Spleen (tissue), 11 donors: ENCODE data around the gene KATNAL1. TPM values are rescaled to one million over a fixed set of nuclear protein-coding genes. Genes with fewer than 3 reads are reported as not detected.
"Not testable (repeated sequence)": the region's sequence is repeated elsewhere in the genome, so short reads cannot be mapped to it uniquely, and the experiment has no call there.

Experiments
- DNase-seq: peaks from one replicate; pipeline ENCODE4 v3.0.0-alpha.2; 2020
- H3K27ac ChIP-seq, 8 donors: fragments of 200-600 bp; sonication (generic) in 7 of 8; 1 replicate in 4 of 8; 2 replicates in 4 of 8; pipeline versions ENCODE4 v1.5.0 to v1.8.0; 2016 to 2021; ENCODE audit warnings: inconsistent platforms in 4 of 8, mild to moderate bottlenecking in 4 of 8, moderate library complexity in 1 of 8
- H3K27me3 ChIP-seq, 7 donors: fragments of 200-600 bp; sonication (generic) in 6 of 7; replicated peaks in 1 of 7; 1 replicate in 4 of 7; 2 replicates in 3 of 7; pipeline versions ENCODE4 v1.5.0 to v1.8.0; 2016 to 2021; ENCODE audit warnings: inconsistent platforms in 3 of 7, mild to moderate bottlenecking in 1 of 7
- H3K36me3 ChIP-seq, 6 donors: fragments of 200-600 bp; sonication (generic) in 5 of 6; 1 replicate in 4 of 6; 2 replicates in 2 of 6; pipeline versions ENCODE4 v1.5.0 to v1.8.0; 2016 to 2021; ENCODE audit warnings: inconsistent platforms in 2 of 6
- H3K4me1 ChIP-seq, 6 donors: fragments of 200-600 bp; sonication (generic) in 5 of 6; 1 replicate in 3 of 6; 2 replicates in 3 of 6; pipeline versions ENCODE4 v1.5.0 to v1.8.0; 2016 to 2021; ENCODE audit warnings: inconsistent platforms in 3 of 6
- H3K4me3 ChIP-seq, 8 donors: fragments of 200-600 bp; sonication (generic) in 7 of 8; 1 replicate in 4 of 8; 2 replicates in 4 of 8; pipeline versions ENCODE4 v1.5.0 to v1.8.0; 2016 to 2021; ENCODE audit warnings: inconsistent platforms in 4 of 8, mild to moderate bottlenecking in 4 of 8, moderate library complexity in 2 of 8
- H3K9me3 ChIP-seq, 8 donors: fragments of 200-600 bp; sonication (generic) in 7 of 8; 1 replicate in 4 of 8; 2 replicates in 4 of 8; pipeline versions ENCODE4 v1.5.0 to v1.8.0; 2016 to 2021; ENCODE audit warnings: inconsistent platforms in 4 of 8
- CTCF ChIP-seq, 11 experiments: fragments of 200-600 bp in 7 of 11; fragments of 450-650 bp in 4 of 11; sonication (generic) in 4 of 11; IDR thresholded peaks in 8 of 11; conservative IDR thresholded peaks in 3 of 11; 1 replicate in 7 of 11; 2 replicates in 4 of 11; pipeline versions ENCODE4 v1.4.0 to v1.8.0; 2016 to 2021; ENCODE audit warnings: antibody characterized with exemption in 11 of 11, inconsistent platforms in 4 of 11, mild to moderate bottlenecking in 1 of 11
- POLR2A ChIP-seq, 3 donors: fragments of 450-650 bp; IDR thresholded peaks; one replicate each; pipeline ENCODE4 v1.5.1; 2017; ENCODE audit warnings: antibody characterized with exemption in 3 of 3, mild to moderate bottlenecking in 1 of 3
- POLR2AphosphoS5 ChIP-seq, 3 donors: sonication (generic); formaldehyde crosslinking; IDR thresholded peaks; one replicate each; pipeline ENCODE4 v1.5.1; 2017; ENCODE audit warnings: antibody characterized with exemption in 3 of 3
- WGBS, 5 donors: extraction: QIAGEN DNeasy Blood & Tissue Kit in 3 of 5; methylation state at CpG; one replicate each; pipeline versions ENCODE4 v1.1.5 to v1.1.7; 2013 to 2018; 5-methylcytosine and 5-hydroxymethylcytosine counted together
- intact Hi-C: fragments of 100-400 bp; cut with DNase I; formaldehyde crosslinking; loops from one replicate; pipeline ENCODE4 v1.15.0; 2023; ENCODE audit warnings: low total_unique reads
- polyA plus RNA-seq, 3 donors: library from polyadenylated mRNA; stranded (reverse); fragments of 200-250 nt; gene quantifications; one replicate each; pipeline ENCODE4 v1.2.1, GENCODE V29; 2013
- total RNA-seq, 7 donors: library from RNA; depleted of rRNA in 3 of 7; stranded (reverse); fragments of >200 nt in 3 of 7; fragmentation: NEBNext Ultra II Directional in 4 of 7; extraction: Animal tissue kit (Norgen Biotek cat#: 25700) in 4 of 7; gene quantifications; one replicate each; pipeline versions ENCODE4 v1.1.0 to v1.2.1, GENCODE V29; 2016 to 2021
- donor health status: healthy with polysubstance abuse.
- donor health status: DM: no; HTN: no; CAD: no; lungs with moderate emphysema.
- donor health status: DM: no; HTN: no; CAD: no.
- donor health status: Bipolar disorder and iron deficiency.
- donor health status: healthy.
- donor health status: DM: no; HTN: no; CAD: no.
- donor health status: DM: yes; HTN: yes; CAD: no.

The KATNAL1 gene
- total and polyA plus RNA-seq, 10 donors: 0.78 to 17.6 (median 9.5) TPM

GRCh38 chr13:30290812-30291436, 16.4 kb downstream of the KATNAL1 start:
- DNase-seq: no peak
- Histone ChIP-seq H3K27me3 (no peaks in the 10 kb centered on the region), H3K27ac (no peak overlapping the region), H3K36me3 (no peaks in the 10 kb centered on the region), H3K4me3 (no peak overlapping the region), H3K4me1 (peaks cover 0 to 4% (median 0%) of the 10 kb centered on the region in 6 donors), H3K9me3 (no peaks in the 10 kb centered on the region)
- TF ChIP-seq CTCF (IDR thresholded peaks at IDR 0.05 in 8 of 11, conservative IDR thresholded peaks at IDR 0.05 in 3 of 11): no peak
- 77 to 94% (median 87%) methylated on average over 4 of the region's 4 CpGs for WGBS, 5 donors
- intact Hi-C loops: no loop called here

GRCh38 chr13:30289533-30289932, 17.8 kb downstream of the KATNAL1 start:
- H3K4me3 ChIP-seq: no peak overlapping the region
- DNase-seq: no peak
- H3K27ac ChIP-seq: no peak overlapping the region
- no peaks in the 10 kb centered on the region for H3K36me3 ChIP-seq
- no peak for TF ChIP-seq POLR2AphosphoS5 (IDR thresholded peaks at IDR 0.05)
- no peak for TF ChIP-seq POLR2A (IDR thresholded peaks at IDR 0.05)
- TF ChIP-seq CTCF (IDR thresholded peaks at IDR 0.05 in 8 of 11, conservative IDR thresholded peaks at IDR 0.05 in 3 of 11): no peak
- H3K4me1 ChIP-seq: peaks cover 0 to 4% (median 0%) of the 10 kb centered on the region in 6 donors
- intact Hi-C loops: no loop called here
- H3K9me3 ChIP-seq: peaks cover 0 to 8% (median 0%) of the 10 kb centered on the region in 8 donors
- no peaks in the 10 kb centered on the region for H3K27me3 ChIP-seq

- H3K9me3 ChIP-seq, H3K27me3 ChIP-seq, DNase-seq, H3K27ac ChIP-seq, intact Hi-C loops, H3K4me1 ChIP-seq, H3K4me3 ChIP-seq: not testable (repeated sequence)
- H3K36me3 ChIP-seq: peaks cover 0 to 17% (median 0%) of the 10 kb centered on the region in 6 donors
- WGBS, 5 donors: 90 to 100% (median 95%) methylated on average over 2 of the region's 2 CpGs
These were observed 21.3 kb downstream of the KATNAL1 start for GRCh38 chr13:30286059-30286458.

GRCh38 chr13:30276178-30276577, 31.2 kb downstream of the KATNAL1 start:
- TF ChIP-seq POLR2A (IDR thresholded peaks at IDR 0.05) (no peak), POLR2AphosphoS5 (IDR thresholded peaks at IDR 0.05) (no peak), CTCF (IDR thresholded peaks at IDR 0.05 in 8 of 11, conservative IDR thresholded peaks at IDR 0.05 in 3 of 11) (no peak)
- Histone ChIP-seq H3K27me3 (no peaks in the 10 kb centered on the region), H3K9me3 (no peaks in the 10 kb centered on the region), H3K36me3 (peaks cover 0 to 22% (median 0%) of the 10 kb centered on the region in 6 donors), H3K4me3 (no peak overlapping the region), H3K4me1 (peaks cover 0 to 23% (median 0%) of the 10 kb centered on the region in 6 donors), H3K27ac (no peak overlapping the region)
- no peak for DNase-seq
- WGBS, 5 donors: 45 to 61% (median 57%) methylated on average over 1 of the region's 1 CpG
- intact Hi-C loops: no loop called here

GRCh38 chr13:30274083-30274482, 33.3 kb downstream of the KATNAL1 start:
- no peak for DNase-seq
- H3K36me3 ChIP-seq: peaks cover 0 to 11% (median 0%) of the 10 kb centered on the region in 6 donors
- no peak overlapping the region for H3K27ac ChIP-seq
- H3K27me3 ChIP-seq: no peaks in the 10 kb centered on the region
- intact Hi-C loops: no loop called here
- no peak overlapping the region for H3K4me3 ChIP-seq
- H3K4me1 ChIP-seq: peaks cover 0 to 23% (median 0%) of the 10 kb centered on the region in 6 donors
- TF ChIP-seq POLR2AphosphoS5 (IDR thresholded peaks at IDR 0.05) (no peak), CTCF (IDR thresholded peaks at IDR 0.05 in 8 of 11, conservative IDR thresholded peaks at IDR 0.05 in 3 of 11) (no peak), POLR2A (IDR thresholded peaks at IDR 0.05) (no peak)
- H3K9me3 ChIP-seq: no peaks in the 10 kb centered on the region

GRCh38 chr13:30270035-30270434, 37.3 kb downstream of the KATNAL1 start:
- H3K9me3 ChIP-seq, H3K36me3 ChIP-seq, H3K4me1 ChIP-seq, H3K4me3 ChIP-seq, DNase-seq, H3K27me3 ChIP-seq, intact Hi-C loops, H3K27ac ChIP-seq: not testable (repeated sequence)
- WGBS, 5 donors: 93 to 99% (median 97%) methylated on average over 15 to 30 of the region's 31 CpGs; no CpG with 5 or more reads in 2 of the 5 donors
